Activated CD4-positive, alpha-beta T cell treated with anti-CD3 and anti-CD28 coated beads, Interleukin-2, amount 10 ng/mL, durations not matched to agents 24 days and 14 days (primary cell): ENCODE data around the gene DHRS7B. TPM values are rescaled to one million over a fixed set of nuclear protein-coding genes. Genes with fewer than 3 reads are reported as not detected.

Experiments used
- DNase-seq: peaks from one replicate; pipeline ENCODE4 v3.0.0; 2022
- H3K27ac Mint-ChIP-seq: one replicate; pipeline ENCODE4 v1.8.0; 2022; ENCODE audit warnings: mild to moderate bottlenecking, mixed read lengths
- H3K27me3 Mint-ChIP-seq: one replicate; pipeline ENCODE4 v1.8.0; 2022; ENCODE audit warnings: mixed read lengths
- H3K36me3 Mint-ChIP-seq: one replicate; pipeline ENCODE4 v1.8.0; 2022; ENCODE audit warnings: low read depth, mild to moderate bottlenecking, mixed read lengths
- H3K4me1 Mint-ChIP-seq: one replicate; pipeline ENCODE4 v1.8.0; 2021; ENCODE audit warnings: mixed read lengths
- H3K4me3 Mint-ChIP-seq: one replicate; pipeline ENCODE4 v1.8.0; 2022; ENCODE audit warnings: mild to moderate bottlenecking, moderate library complexity, mixed read lengths
- H3K9me3 Mint-ChIP-seq: one replicate; pipeline ENCODE4 v1.8.0; 2021; ENCODE audit warnings: mixed read lengths
- intact Hi-C: fragments of 100-400 bp; cut with micrococcal nuclease; formaldehyde crosslinking; loops from one replicate; pipeline ENCODE4 v1.15.1; 2023
- total RNA-seq: library from RNA; stranded (reverse); gene quantifications from 2 replicates; pipeline ENCODE4 v1.2.3, GENCODE V29; 2022

The DHRS7B gene
- total RNA-seq, 1 donor from 2014 or later, result 22.8 TPM

DNA sequence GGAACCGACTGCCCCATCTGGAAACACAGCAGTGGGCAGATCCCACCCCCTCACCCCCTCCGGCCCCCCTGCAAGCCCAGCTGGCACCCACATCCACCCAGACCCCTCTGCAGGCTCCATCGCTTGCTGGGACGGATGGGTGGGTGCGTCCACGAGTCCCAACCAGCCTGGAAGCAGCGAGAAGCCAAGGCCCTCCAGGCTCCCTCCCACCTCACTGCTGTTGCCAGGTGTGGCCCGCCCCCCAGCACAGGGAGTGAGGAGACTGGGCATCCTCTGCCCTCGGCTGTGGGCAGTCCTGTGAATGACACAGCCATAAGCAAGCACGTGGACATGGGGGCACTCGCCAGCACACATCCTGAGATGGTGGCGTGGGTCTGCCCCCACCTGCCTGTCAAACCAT, 75.7 kb downstream of the DHRS7B start:
- no peaks in the 10 kb centered on the region for H3K27me3 Mint-ChIP-seq
- no peak overlapping the region for H3K4me3 Mint-ChIP-seq
- H3K9me3 Mint-ChIP-seq, result no peaks in the 10 kb centered on the region
- H3K36me3 Mint-ChIP-seq, result peaks cover 20% of the 10 kb centered on the region
- peaks cover 5% of the 10 kb centered on the region for H3K4me1 Mint-ChIP-seq
- H3K27ac Mint-ChIP-seq, result no peak overlapping the region
- intact Hi-C loops, result no loop called here
- no peak for DNase-seq

DNA sequence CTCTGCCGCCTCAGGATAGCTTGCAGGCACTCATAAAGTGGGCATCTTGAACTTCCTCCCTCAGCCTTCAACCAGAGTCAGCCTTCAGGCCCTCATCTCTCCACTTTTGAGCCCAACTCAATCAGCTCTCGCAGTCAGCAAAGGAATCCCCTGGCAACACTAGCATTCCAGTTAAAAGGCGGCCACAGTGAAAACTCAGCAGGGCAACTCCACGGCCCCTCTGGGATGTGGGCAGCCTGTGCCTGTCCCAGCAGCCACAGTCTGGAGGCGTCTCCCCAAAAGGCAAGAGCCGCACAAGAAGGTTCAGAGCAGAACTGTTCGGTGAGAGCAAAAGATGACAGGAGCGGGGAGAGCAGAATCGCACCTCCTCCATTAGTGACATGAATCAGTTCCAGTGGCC, 78.2 kb downstream of the DHRS7B start:
- intact Hi-C loops, result no loop called here
- no peak for DNase-seq
- H3K36me3 Mint-ChIP-seq, result peaks cover 5% of the 10 kb centered on the region
- peaks cover 4% of the 10 kb centered on the region for H3K4me1 Mint-ChIP-seq
- no peak overlapping the region for H3K27ac Mint-ChIP-seq
- no peaks in the 10 kb centered on the region for H3K9me3 Mint-ChIP-seq
- H3K4me3 Mint-ChIP-seq, result no peak overlapping the region
- no peaks in the 10 kb centered on the region for H3K27me3 Mint-ChIP-seq

DNA sequence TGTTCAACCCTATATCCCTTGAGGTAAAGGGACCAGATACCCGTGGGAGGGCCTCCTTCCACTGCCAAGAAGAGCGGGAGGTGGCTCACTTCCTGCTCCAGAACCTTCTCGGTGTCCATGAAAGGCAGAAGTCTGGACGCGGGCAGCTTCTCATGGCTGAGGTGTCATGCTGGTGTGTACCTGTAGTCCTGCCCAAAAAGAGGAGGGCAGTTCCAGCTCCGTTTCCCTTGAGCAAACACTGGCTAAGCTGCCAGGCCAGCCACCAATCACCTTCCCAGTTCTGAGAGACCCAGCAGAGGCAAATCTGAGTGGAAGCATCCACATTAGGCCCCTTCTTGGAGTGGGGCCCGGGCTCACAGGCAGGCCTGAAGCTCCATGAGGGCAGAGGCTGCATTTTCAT, 81.6 kb downstream of the DHRS7B start:
- H3K27me3 Mint-ChIP-seq, result no peaks in the 10 kb centered on the region

DNA sequence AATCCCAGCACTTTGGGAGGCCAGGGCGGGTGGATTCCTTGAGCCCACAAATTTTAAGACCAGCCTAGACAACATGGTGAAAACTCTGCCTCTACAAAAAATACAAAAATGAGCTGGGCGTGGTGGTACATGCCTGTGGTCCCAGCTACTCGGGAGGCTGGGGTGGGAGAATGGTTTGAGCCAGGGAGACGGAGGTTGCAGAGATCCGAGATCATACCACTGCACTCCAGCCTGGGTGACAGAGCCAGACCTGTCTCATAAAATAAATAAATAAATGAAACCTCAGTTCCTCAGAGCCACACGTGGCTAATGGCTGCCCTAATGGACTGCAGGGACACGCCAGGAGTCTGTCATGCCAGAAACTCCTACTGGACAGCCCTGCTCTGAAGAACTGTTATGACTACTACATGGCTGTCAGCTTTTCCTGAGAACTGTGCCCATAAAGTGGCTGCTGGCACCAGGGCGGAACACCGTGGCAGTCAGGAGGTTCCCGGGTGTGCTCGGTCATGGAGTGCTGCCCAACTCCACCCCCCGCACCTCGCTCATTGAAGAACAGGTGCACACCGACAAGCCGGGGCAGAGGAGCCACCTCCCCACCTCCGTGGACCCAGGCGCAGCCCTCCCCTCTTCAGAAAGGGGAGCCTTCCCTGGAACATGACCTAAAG, 82.9 kb downstream of the DHRS7B start:
- intact Hi-C loops, result no loop called here
- H3K4me1 Mint-ChIP-seq, result peaks cover 22% of the 10 kb centered on the region

More for the DNA sequence above, 81.6 kb downstream of the DHRS7B start:
- Mint-ChIP-seq H3K4me1 (peaks cover 22% of the 10 kb centered on the region), H3K27ac (no peak overlapping the region), H3K36me3 (peaks cover 11% of the 10 kb centered on the region), H3K9me3 (no peaks in the 10 kb centered on the region), H3K4me3 (no peak overlapping the region)
- no peak for DNase-seq
- intact Hi-C loops, result no loop called here

DNA sequence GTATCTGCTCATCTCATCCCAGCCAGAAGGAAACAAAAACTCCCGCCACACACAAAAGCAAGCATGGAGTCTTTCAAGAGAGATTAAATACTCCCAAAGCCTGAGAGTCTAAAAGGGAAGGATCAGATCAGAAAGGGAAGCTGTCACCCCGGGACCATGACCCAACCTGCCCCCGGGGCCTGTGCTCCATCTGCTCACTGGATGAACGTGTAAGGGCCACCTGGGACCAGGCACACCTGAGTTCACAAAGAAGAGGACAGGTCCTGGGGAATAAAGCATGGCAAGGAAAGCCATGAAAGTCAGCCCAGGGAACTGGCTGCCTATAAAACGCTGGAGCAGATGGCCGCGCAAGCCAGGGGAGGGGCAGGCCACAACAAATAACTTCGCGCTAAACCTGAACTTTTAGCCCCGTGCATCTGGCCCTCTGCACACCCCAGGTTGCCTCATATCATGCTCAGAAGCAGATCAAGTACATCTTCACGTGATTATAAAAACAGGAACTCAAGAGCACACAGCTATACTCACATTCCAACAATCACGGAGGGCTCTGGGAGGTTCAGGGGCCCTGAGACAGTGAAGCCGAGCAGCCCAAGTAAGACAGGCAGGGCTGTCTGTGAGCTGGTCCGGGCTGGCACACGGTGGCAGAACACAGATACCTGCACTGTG, 83.8 kb downstream of the DHRS7B start:
- intact Hi-C loops, result no loop called here
- no peak for DNase-seq
- Mint-ChIP-seq H3K4me3 (no peak overlapping the region), H3K27me3 (no peaks in the 10 kb centered on the region), H3K27ac (no peak overlapping the region), H3K9me3 (no peaks in the 10 kb centered on the region), H3K4me1 (peaks cover 28% of the 10 kb centered on the region), H3K36me3 (peaks cover 10% of the 10 kb centered on the region)

More for the DNA sequence above, 82.9 kb downstream of the DHRS7B start:
- no peak for DNase-seq
- H3K27me3 Mint-ChIP-seq, result no peaks in the 10 kb centered on the region
- H3K9me3 Mint-ChIP-seq, result no peaks in the 10 kb centered on the region
- peaks cover 10% of the 10 kb centered on the region for H3K36me3 Mint-ChIP-seq
- H3K4me3 Mint-ChIP-seq, result no peak overlapping the region
- no peak overlapping the region for H3K27ac Mint-ChIP-seq

DNA sequence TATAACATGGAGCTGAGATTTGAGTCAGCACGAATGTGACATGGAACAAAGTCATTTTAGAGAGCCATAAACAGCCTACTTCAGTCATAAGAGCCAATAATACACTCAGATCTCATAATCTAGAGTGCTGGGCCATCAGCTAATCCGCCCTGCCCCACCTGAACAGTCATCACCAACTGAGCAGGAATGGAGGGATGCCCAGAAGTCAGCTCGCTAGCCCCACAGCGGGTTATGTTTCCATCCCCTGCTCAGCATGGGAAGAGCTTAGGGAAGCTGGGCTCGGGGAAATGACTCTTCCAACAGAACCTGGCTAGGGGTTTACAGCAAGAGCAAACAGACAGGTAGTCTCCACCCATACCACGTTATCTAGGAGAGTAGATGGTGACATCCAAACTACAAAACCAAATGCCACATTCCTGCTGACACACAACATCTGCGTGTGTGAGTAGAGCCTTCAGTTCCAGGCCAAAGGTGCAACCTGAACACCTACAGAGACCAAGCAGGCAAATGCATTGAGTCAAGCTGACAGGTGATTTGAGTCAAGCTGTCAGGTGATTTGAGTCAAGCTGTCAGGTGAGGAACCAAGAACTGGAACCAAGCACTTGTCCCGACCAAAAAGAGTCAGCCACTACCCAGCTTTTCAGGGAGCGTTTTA, 85.2 kb downstream of the DHRS7B start:
- Mint-ChIP-seq H3K9me3 (no peaks in the 10 kb centered on the region), H3K4me1 (peaks cover 35% of the 10 kb centered on the region)

DNA sequence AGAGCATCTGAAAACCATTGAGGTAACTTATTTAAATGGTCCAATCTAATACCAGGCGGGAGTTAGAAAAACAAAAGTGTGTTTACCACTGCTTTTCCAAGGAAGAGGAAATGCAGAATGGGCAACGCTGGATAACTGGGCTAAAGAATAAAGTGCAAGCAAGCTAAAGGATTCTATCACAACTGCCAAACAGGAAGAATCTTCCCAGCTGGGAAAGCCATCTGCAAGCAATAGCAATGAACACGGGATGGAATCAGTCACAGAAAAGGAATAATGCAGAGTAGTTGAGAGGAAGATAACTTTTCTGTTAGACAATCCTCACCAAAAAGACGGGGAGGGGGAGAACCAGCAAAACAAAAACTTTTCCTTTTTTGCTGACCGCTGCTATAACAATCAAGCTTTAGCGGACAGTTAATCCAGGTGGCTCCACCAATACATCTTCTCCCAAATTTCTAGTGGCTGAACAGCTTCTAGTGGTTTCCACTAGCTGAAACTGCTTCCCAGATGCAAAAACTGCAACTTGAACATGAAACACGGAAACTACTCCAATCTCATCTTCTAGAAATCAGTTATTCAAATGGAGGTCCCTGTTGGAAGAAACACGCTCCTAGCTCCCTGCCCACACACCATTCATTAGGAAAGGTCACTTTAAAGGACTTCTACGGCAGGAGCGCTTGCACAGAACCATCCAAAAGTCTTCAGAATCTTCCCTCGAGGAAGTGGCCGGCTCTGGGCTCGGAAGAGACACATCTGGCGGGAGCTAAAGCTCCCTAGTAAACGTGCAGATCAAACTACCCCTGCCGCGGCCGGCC, 86.3 kb downstream of the DHRS7B start:
- Mint-ChIP-seq H3K4me1 (peaks cover 45% of the 10 kb centered on the region), H3K27me3 (no peaks in the 10 kb centered on the region)

More for the DNA sequence above, 85.2 kb downstream of the DHRS7B start:
- Mint-ChIP-seq H3K36me3 (peaks cover 13% of the 10 kb centered on the region), H3K27me3 (no peaks in the 10 kb centered on the region), H3K4me3 (peak overlapping the region; percentile 90), H3K27ac (no peak overlapping the region)
- DNase-seq, result no peak
- intact Hi-C loops, result no loop called here

DNA sequence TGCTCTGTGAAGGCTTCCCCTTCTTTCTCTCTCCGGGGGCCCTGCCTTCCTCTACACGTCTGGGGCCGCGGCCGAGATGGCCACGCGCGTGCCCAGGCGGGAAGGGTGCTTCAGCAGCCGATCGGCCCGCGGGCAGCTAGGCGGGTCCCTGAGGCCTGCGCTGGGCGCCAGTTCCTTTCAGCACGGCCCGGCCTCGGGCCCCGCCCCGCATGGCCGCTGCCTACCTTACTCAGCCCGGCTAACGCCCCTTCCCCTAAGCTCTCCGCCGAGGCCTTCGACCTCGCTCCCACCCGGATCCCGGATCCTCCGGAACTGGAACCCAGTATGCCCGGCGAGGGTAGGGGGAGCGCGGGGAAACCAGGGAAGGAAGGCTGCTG, 86.9 kb downstream of the DHRS7B start:
- DNase-seq, result no peak
- Mint-ChIP-seq H3K4me1 (peaks cover 46% of the 10 kb centered on the region), H3K4me3 (peak overlapping the region; percentile 90), H3K27me3 (no peaks in the 10 kb centered on the region), H3K9me3 (no peaks in the 10 kb centered on the region), H3K27ac (peak overlapping the region; percentile 95), H3K36me3 (peaks cover 22% of the 10 kb centered on the region)
- intact Hi-C loops, result loop anchor here (1.0 to 2.0 kb wide), 4 partner anchors 39 to 170 kb away; partner anchors contain the start of genes DHRS7B, NATD1 and USP22

More for the DNA sequence above, 86.3 kb downstream of the DHRS7B start:
- Mint-ChIP-seq H3K36me3 (peaks cover 20% of the 10 kb centered on the region), H3K9me3 (no peaks in the 10 kb centered on the region), H3K4me3 (peak overlapping the region; percentile 90), H3K27ac (peak overlapping the region; percentile 95)
- no peak for DNase-seq
- intact Hi-C loops, result no loop called here

DNA sequence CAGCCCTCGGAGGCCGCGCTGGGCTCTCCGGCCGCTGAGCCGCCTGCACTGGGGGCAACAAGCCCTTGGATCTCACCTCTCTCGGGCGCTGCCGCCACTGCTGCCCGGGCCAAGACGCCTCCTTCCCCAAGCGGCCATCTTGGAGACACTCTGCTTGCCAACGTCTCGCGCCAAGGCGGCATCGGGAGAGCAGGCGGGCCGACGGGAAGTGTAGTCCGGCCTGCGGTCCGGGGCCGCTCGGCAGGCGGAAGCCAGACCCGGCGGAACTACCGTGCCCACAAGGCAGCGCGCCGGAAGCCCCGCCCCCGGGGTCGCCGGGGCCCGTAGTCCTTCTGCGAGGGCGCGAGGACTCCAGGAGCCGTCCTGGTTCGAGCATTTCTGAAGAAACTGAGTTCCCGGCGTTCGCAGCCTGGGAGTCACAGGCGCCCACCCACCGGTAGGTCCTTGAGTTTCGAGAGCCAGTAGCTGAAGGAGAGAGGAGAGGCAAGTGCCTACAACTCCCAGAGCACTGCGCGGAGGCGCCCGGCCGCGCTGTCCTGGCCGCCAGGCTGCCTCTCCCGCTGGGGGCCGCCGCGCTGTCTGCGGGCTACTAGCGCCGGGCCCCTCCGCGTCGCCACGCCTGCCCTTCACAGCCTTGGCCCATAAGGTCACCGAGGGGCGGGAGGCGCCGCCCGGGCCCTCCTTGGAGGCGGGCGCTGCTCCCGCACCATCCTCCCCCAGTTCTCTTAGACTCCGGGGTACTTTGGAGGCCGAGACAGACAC, 87.4 kb downstream of the DHRS7B start, which contains the start of gene TMEM11:
Gene TMEM11, minus strand, starts transcription at position 147 of the 762 bp plus-strand sequence. Its CDS starts 9 bp downstream, at position 138.
- DNase-seq, result peak; percentile 99
- Mint-ChIP-seq H3K9me3 (no peaks in the 10 kb centered on the region), H3K27ac (peak within 1 kb of the TSS; percentile 95), H3K27me3 (no peaks in the 10 kb centered on the region), H3K36me3 (peaks cover 24% of the 10 kb centered on the region), H3K4me3 (peak within 1 kb of the TSS; percentile 90), H3K4me1 (peaks cover 48% of the 10 kb centered on the region)
- intact Hi-C loops, result loop anchor here (1.0 to 2.0 kb wide), 4 partner anchors 39 to 171 kb away; partner anchors contain the start of genes DHRS7B, NATD1 and USP22

DNA sequence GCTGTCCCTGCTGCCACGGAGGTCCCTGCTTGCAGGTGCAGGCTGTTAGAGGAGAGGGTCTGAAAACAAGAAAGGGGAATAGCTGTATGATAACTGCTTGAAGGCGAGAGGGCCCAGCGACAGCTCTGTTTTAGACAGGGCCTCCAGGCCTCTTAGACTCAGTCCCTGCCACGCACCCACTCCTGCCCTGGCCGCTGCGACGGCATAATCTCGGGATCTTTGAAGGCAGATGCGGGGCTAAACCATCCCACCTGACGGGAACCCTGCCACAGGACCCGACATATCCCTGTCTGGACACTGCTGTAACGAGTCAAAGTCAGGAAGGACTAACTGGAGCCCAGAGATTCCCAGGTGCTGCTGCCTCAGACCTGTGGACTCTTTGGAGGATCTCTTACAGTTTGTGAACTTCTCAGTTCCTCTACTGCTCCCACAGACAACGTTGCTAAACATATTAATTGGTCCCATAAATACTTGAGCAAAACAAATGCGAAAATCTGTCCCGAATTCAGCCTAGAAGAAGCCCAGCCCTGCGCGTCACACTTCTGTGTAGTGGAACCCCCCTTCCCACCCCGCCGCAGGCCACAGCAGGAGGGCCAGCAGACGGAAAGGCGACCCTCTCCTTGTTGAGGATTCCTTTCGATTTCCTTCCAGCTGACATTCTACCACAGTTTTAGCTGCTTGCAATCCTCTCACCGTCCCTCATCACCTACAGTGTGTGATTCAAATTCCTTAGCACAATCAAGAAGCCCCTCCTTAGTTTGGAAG, 88.2 kb downstream of the DHRS7B start:
- peak; percentile 67 for DNase-seq
- no peaks in the 10 kb centered on the region for H3K27me3 Mint-ChIP-seq
- H3K4me3 Mint-ChIP-seq, result peak overlapping the region; percentile 90
- H3K4me1 Mint-ChIP-seq, result peaks cover 48% of the 10 kb centered on the region
- intact Hi-C loops, result loop anchor here (1.0 to 2.0 kb wide), 4 partner anchors 38 to 172 kb away; partner anchors contain the start of genes DHRS7B, NATD1 and USP22
- H3K27ac Mint-ChIP-seq, result peak overlapping the region; percentile 88
- peaks cover 23% of the 10 kb centered on the region for H3K36me3 Mint-ChIP-seq
- no peaks in the 10 kb centered on the region for H3K9me3 Mint-ChIP-seq

DNA sequence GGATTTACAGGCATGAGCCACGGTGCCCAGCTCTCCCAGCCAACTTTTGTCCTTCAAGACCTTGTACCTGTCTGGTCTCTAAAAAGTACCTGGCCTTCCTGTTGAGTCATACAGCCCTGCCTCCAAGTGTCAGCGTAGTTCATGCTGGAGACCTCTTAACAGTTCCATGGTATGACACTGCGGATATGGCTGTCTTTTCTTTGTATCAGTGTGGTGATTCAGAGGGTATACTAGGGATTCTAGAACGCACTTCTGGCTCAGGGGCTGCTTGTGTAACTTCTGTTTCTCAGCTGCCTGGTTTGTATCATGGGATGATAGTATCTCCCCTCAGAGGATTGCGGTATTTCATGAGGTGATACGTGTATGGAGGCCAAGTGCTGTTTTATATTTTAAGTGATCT, 89.2 kb downstream of the DHRS7B start:
- Mint-ChIP-seq H3K4me1 (peaks cover 44% of the 10 kb centered on the region), H3K27ac (peak overlapping the region; percentile 52), H3K27me3 (no peaks in the 10 kb centered on the region), H3K4me3 (peak overlapping the region; percentile 90), H3K36me3 (peaks cover 16% of the 10 kb centered on the region), H3K9me3 (no peaks in the 10 kb centered on the region)
- intact Hi-C loops, result loop anchor here (2.0 kb wide), 2 partner anchors 37 to 89 kb away; partner anchors contain the start of genes DHRS7B and NATD1
- no peak for DNase-seq

DNA sequence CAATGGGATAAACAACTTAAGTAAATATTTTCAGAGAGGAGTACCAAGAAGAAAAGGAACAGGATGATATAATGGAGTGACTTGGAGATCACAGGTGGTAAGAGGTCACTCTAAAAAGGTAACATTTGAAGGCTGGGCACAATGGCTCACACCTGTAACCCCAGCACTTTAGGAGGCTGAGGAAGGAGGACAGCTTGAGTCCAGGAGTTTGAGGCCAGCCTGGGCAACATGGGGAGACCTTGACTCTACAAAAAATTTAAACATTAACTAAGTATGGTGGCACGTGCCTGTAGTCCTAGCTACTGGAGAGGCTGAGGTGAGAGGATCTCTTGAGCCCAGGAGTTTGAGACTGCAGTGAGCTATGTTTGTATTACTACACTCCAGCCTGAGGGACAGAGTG, 90.6 kb downstream of the DHRS7B start:
- Mint-ChIP-seq H3K27ac (no peak overlapping the region), H3K4me1 (peaks cover 35% of the 10 kb centered on the region), H3K36me3 (peaks cover 23% of the 10 kb centered on the region), H3K27me3 (no peaks in the 10 kb centered on the region), H3K9me3 (no peaks in the 10 kb centered on the region), H3K4me3 (no peak overlapping the region)
- intact Hi-C loops, result no loop called here
- DNase-seq, result no peak
